Activated naive CD8-positive, alpha-beta T cell treated with anti-CD3 and anti-CD28 coated beads for 36 hours (primary cell): ENCODE measurements around the gene UBE2G1. TPM values are rescaled to one million over a fixed set of nuclear protein-coding genes. Genes with fewer than 3 reads are reported as not detected.

ENCODE experiments used
- DNase-seq: peaks from one replicate; pipeline ENCODE4 v3.0.0; 2021
- H3K27ac Mint-ChIP-seq: one replicate; pipeline ENCODE4 v1.8.0; 2022; ENCODE audit warnings: mild to moderate bottlenecking, moderate library complexity, mixed read lengths
- H3K27me3 Mint-ChIP-seq: one replicate; pipeline ENCODE4 v1.8.0; 2022; ENCODE audit warnings: mild to moderate bottlenecking, mixed read lengths
- H3K36me3 Mint-ChIP-seq: one replicate; pipeline ENCODE4 v1.8.0; 2021; ENCODE audit warnings: mild to moderate bottlenecking, mixed read lengths
- H3K4me1 Mint-ChIP-seq: one replicate; pipeline ENCODE4 v1.8.0; 2021; ENCODE audit warnings: mixed read lengths
- H3K4me3 Mint-ChIP-seq: one replicate; pipeline ENCODE4 v1.8.0; 2022; ENCODE audit warnings: mild to moderate bottlenecking, moderate library complexity, mixed read lengths
- H3K9me3 Mint-ChIP-seq: one replicate; pipeline ENCODE4 v1.8.0; 2022; ENCODE audit warnings: mixed read lengths
- total RNA-seq, 2 experiments: library from RNA; stranded (reverse); gene quantifications; one replicate each; pipeline ENCODE4 v1.2.3, GENCODE V29; 2021

UBE2G1 gene
- total RNA-seq, 2 experiments from 2014 or later, result 58.8 to 63.9 TPM

- Mint-ChIP-seq H3K36me3 (peaks cover 21% of the 10 kb centered on the region), H3K9me3 (no peaks in the 10 kb centered on the region), H3K27me3 (no peaks in the 10 kb centered on the region), H3K27ac (peak overlapping the region; percentile 4), H3K4me1 (peaks cover 46% of the 10 kb centered on the region), H3K4me3 (no peak overlapping the region)
- DNase-seq, result no peak
Measured at GRCh38 chr17:4332296-4332970, 34.0 kb downstream of the UBE2G1 start.

DNA sequence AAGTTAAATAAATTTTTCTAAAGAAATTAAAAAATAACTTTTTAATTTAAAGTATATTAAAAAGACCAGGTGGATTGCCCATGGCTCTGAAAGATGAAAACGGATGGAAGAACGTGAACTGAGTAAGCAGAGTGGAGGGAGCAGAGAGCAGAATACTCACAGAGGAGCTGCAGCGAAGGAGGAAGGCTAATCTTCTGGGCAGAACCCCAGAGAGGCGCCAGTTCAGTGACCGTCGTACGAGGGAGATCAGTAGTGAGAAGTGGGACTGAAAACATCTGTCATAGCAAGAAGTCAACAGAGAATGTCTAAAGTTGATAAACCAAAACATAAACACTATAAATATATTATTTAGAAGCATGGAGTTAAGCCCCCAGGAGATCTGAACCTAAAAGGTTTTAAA lies 34.9 kb downstream of the UBE2G1 start:
- Mint-ChIP-seq H3K27ac (no peak overlapping the region), H3K36me3 (peaks cover 29% of the 10 kb centered on the region), H3K4me1 (peaks cover 41% of the 10 kb centered on the region), H3K9me3 (peaks cover 1% of the 10 kb centered on the region), H3K27me3 (no peaks in the 10 kb centered on the region), H3K4me3 (no peak overlapping the region)
- no peak for DNase-seq

DNA sequence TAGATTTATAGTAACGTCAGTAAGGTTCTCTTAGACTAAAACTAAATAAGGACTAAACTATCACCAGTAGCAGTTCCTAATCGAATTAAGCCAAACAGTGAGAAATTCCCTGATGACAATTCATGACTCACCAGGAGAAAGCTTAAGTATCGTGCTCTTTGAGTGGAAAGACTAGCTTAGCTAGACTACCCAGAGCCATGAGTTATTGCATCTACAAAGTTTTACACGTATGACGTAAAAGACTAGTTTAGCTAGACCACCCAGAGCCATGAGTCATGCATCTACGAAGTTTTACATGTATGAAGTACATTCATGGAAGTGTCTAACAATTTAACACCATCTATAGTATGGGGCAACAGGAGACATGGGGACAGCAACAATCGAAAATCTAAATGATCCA lies 36.6 kb downstream of the UBE2G1 start:
- Mint-ChIP-seq H3K4me1 (peaks cover 36% of the 10 kb centered on the region), H3K4me3 (no peak overlapping the region), H3K36me3 (peaks cover 44% of the 10 kb centered on the region), H3K27me3 (no peaks in the 10 kb centered on the region), H3K27ac (no peak overlapping the region), H3K9me3 (peaks cover 13% of the 10 kb centered on the region)
- DNase-seq, result no peak

- Mint-ChIP-seq H3K36me3 (peaks cover 44% of the 10 kb centered on the region), H3K27ac (no peak overlapping the region), H3K4me1 (peaks cover 34% of the 10 kb centered on the region), H3K9me3 (peaks cover 13% of the 10 kb centered on the region), H3K4me3 (no peak overlapping the region), H3K27me3 (no peaks in the 10 kb centered on the region)
- no peak for DNase-seq
Measured at GRCh38 chr17:4327606-4328005, 38.9 kb downstream of the UBE2G1 start.

GRCh38 chr17:4326608-4327007 lies 39.9 kb downstream of the UBE2G1 start:
- H3K4me3 Mint-ChIP-seq, result no peak overlapping the region
- peaks cover 47% of the 10 kb centered on the region for H3K36me3 Mint-ChIP-seq
- H3K9me3 Mint-ChIP-seq, result peaks cover 13% of the 10 kb centered on the region
- H3K4me1 Mint-ChIP-seq, result peaks cover 35% of the 10 kb centered on the region
- DNase-seq, result no peak
- H3K27me3 Mint-ChIP-seq, result no peaks in the 10 kb centered on the region
- H3K27ac Mint-ChIP-seq, result no peak overlapping the region

DNA sequence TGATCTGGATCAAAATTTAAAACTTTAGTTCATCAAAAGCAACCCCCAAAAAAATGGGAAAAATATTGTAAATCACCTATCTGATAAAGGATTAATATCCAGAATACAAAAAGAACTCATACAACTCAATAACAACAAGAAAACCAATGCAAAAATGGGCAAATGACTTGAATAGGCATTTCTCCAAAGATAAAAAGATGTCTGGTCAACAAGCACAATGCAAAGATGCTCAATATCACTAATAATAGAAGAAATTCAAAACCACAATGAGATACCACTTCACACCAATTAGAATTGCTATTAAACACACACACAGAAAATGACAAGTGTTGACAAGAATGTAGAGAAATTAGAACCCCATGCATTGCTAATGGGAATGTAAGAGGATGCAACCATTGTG lies 40.4 kb downstream of the UBE2G1 start:
- H3K27ac Mint-ChIP-seq, result no peak overlapping the region
- H3K36me3 Mint-ChIP-seq, result peaks cover 47% of the 10 kb centered on the region
- no peak overlapping the region for H3K4me3 Mint-ChIP-seq
- H3K27me3 Mint-ChIP-seq, result no peaks in the 10 kb centered on the region
- peaks cover 13% of the 10 kb centered on the region for H3K9me3 Mint-ChIP-seq
- peaks cover 39% of the 10 kb centered on the region for H3K4me1 Mint-ChIP-seq
- no peak for DNase-seq

- peaks cover 13% of the 10 kb centered on the region for H3K9me3 Mint-ChIP-seq
- no peak overlapping the region for H3K27ac Mint-ChIP-seq
- no peaks in the 10 kb centered on the region for H3K27me3 Mint-ChIP-seq
- no peak for DNase-seq
- peaks cover 42% of the 10 kb centered on the region for H3K36me3 Mint-ChIP-seq
- peaks cover 35% of the 10 kb centered on the region for H3K4me1 Mint-ChIP-seq
- H3K4me3 Mint-ChIP-seq, result no peak overlapping the region
Measured at GRCh38 chr17:4324463-4324862, 42.0 kb downstream of the UBE2G1 start.

GRCh38 chr17:4319221-4319620 lies 47.3 kb downstream of the UBE2G1 start:
- no peak overlapping the region for H3K27ac Mint-ChIP-seq

GRCh38 chr17:4318596-4318995 lies 47.9 kb downstream of the UBE2G1 start:
- Mint-ChIP-seq H3K27ac (no peak overlapping the region), H3K9me3 (no peaks in the 10 kb centered on the region), H3K4me1 (peaks cover 51% of the 10 kb centered on the region), H3K27me3 (no peaks in the 10 kb centered on the region), H3K36me3 (peaks cover 4% of the 10 kb centered on the region), H3K4me3 (no peak overlapping the region)
- no peak for DNase-seq

More at GRCh38 chr17:4319221-4319620, 47.3 kb downstream of the UBE2G1 start:
- Mint-ChIP-seq H3K4me1 (peaks cover 51% of the 10 kb centered on the region), H3K27me3 (no peaks in the 10 kb centered on the region), H3K9me3 (no peaks in the 10 kb centered on the region), H3K4me3 (no peak overlapping the region), H3K36me3 (peaks cover 4% of the 10 kb centered on the region)
- DNase-seq, result no peak

DNA sequence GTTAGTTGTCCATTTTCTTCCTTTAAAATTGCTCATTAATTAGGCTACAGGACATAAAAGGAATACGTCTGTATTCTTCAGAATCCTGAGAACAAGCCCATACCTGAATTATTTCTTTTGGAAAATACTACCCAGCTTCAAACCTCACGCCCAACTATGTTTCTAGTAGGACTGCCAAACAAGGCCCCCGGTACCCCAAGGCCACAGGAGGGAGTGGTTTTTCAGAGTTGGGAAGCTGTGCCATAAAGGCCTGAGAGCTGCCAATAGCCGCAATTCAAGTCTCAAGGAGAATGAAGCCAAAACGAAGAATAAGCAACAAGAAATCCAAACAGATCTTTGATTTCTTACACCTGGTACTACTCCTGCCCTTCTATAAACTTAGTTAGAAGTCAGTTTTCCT lies 48.3 kb downstream of the UBE2G1 start:
- peaks cover 4% of the 10 kb centered on the region for H3K36me3 Mint-ChIP-seq
- H3K4me3 Mint-ChIP-seq, result no peak overlapping the region
- no peak for DNase-seq
- H3K27me3 Mint-ChIP-seq, result no peaks in the 10 kb centered on the region
- no peaks in the 10 kb centered on the region for H3K9me3 Mint-ChIP-seq
- H3K27ac Mint-ChIP-seq, result no peak overlapping the region
- H3K4me1 Mint-ChIP-seq, result peaks cover 52% of the 10 kb centered on the region

DNA sequence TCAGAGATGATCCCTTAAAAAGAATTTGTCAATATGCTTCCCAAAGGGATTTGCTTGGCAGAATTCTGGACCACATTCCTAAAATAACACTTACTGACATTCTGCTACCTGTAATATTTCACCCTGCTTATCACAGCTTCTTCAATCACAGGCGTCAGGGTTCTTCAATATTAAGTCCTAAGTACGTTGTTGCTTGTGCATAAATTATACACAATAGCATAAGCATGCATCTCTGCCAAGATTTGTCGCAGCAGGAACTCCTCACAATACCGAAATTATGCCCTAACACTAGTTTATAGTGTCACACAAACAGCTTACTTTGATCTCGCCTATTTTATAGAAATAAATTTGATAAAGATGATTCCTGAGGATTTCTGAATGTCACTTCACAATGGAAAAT lies 48.9 kb downstream of the UBE2G1 start:
- DNase-seq, result no peak
- Mint-ChIP-seq H3K4me1 (peaks cover 54% of the 10 kb centered on the region), H3K27me3 (no peaks in the 10 kb centered on the region), H3K36me3 (peaks cover 3% of the 10 kb centered on the region), H3K9me3 (no peaks in the 10 kb centered on the region), H3K27ac (no peak overlapping the region), H3K4me3 (no peak overlapping the region)

DNA sequence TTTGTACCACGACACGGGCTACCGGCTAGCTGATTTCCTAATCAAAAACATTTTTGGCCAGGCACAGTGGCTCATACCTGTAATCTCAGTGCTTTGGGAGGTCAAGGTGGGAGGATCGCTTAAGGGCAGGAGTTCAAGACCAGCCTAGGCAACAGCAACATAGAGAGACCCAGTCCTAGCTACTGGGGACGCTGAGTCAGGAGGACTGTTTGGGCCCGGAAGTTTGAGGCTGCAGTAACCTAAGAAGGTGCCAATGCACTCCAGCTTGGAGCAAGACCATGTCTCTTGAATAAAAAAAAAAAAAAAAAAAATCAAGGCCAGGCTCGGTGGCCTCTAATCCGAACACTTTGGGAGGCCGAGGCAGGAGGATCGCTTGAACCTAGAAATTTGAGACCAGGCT lies 49.8 kb downstream of the UBE2G1 start:
- Mint-ChIP-seq H3K4me3 (no peak overlapping the region), H3K4me1 (peaks cover 53% of the 10 kb centered on the region), H3K36me3 (no peaks in the 10 kb centered on the region), H3K27me3 (no peaks in the 10 kb centered on the region), H3K9me3 (no peaks in the 10 kb centered on the region), H3K27ac (peak overlapping the region; percentile 16)
- DNase-seq, result no peak

DNA sequence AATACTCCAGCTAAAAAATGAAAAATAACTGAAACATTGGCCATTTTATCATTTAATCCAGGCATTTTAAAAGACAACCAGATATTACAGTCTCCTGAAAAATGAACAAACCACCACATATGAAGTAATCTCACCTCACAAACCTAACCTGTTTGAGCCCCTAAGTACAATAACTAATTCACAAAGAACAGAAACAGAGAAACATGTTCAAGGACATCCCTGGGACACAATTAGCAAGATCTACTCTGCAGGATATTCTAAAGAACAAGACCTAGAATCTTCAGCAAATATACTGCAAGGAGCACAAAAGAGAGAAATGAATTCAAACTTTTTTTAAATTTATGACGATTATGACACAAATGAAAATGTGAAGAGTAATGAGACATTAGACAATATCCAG lies 51.9 kb downstream of the UBE2G1 start:
- H3K4me3 Mint-ChIP-seq, result no peak overlapping the region
- H3K27ac Mint-ChIP-seq, result peak overlapping the region; percentile 2
- no peaks in the 10 kb centered on the region for H3K9me3 Mint-ChIP-seq
- no peaks in the 10 kb centered on the region for H3K27me3 Mint-ChIP-seq
- peaks cover 65% of the 10 kb centered on the region for H3K4me1 Mint-ChIP-seq
- DNase-seq, result no peak
- no peaks in the 10 kb centered on the region for H3K36me3 Mint-ChIP-seq

DNA sequence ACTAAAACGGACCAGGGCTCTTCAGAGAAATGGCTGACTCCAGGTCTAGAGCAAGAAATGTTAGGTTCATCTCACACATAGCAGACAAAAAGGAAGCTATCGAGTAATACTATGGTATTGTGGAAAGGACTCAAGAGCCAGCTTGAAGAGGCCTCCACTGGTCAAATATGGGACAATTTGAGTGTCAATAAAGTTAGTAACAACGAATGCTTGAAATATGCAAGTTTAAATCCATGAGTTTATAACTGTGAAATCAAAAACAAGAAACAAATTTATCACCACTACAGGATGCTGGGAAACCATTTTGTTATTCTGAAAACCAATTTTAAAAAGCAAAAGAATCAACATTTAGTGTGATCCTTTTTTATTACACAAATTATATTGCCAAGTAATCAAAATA lies 52.3 kb downstream of the UBE2G1 start:
- Mint-ChIP-seq H3K4me1 (peaks cover 64% of the 10 kb centered on the region), H3K9me3 (no peaks in the 10 kb centered on the region), H3K36me3 (no peaks in the 10 kb centered on the region), H3K27me3 (no peaks in the 10 kb centered on the region), H3K27ac (no peak overlapping the region), H3K4me3 (no peak overlapping the region)
- DNase-seq, result no peak

DNA sequence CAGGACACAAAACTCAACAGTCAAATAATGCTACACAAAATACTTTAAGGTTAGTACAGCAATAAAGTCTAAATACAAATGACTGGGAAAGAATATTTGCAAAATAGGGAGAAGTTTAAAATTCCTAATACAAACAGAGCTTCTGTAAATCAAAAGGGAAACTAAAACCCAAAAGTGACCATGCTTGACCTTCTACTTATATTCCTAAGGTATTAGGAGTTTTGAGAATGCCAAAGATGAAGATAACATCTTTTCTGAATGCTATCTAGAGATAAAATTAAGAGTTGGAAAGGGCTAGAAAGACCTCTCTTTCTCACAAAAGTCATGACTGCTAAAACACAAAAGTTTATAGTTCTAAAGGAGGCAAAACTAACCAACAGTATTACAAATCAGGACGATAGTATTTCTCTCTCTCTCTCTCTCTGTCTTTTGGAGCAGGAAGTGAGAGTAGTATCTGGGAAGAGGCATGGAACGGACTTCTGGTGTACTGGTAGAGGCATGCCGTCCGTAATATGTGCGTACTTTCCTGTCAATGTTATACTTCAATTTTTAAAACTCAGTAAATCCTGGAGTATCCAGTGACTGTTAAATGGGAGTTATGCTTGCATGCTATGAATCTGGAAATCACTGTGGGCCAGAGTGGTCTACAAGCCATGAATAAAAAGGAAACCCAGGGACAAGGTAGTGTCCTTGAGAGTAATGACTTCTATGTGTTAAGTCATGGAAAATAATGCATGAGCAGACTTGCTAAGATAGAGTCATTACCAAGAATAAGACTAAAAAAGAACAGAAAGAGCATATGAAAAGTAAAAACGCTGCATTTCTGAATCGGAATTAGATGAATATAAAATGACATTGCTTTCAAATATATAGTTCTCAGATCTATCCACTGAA lies 53.0 kb downstream of the UBE2G1 start:
- Mint-ChIP-seq H3K27ac (no peak overlapping the region), H3K4me1 (peaks cover 63% of the 10 kb centered on the region), H3K27me3 (no peaks in the 10 kb centered on the region), H3K36me3 (no peaks in the 10 kb centered on the region), H3K4me3 (no peak overlapping the region), H3K9me3 (no peaks in the 10 kb centered on the region)
- DNase-seq, result no peak
